Astrocyte of the cerebellum (primary cell): ENCODE measurements around the gene MIA.
"Not testable (repeated sequence)": the region's sequence is repeated elsewhere in the genome, so short reads cannot be mapped to it uniquely, and the experiment has no call there.

Experiments
- DNase-seq: peaks from one replicate; pipeline ENCODE4 v3.0.0-alpha.2; 2011; ENCODE audit warnings: low read depth
- H3K4me3 ChIP-seq: 2 replicates; pipeline ENCODE4 v1.5.1; 2011; ENCODE audit warnings: mild to moderate bottlenecking, low read depth, low read length, moderate library complexity
- in situ Hi-C: cut with HindIII; loops from 2 replicates; pipeline ENCODE4 v1.10.0; 2017; ENCODE audit warnings: low sequenced_read_pairs
- TF ChIP-seq, protein P1 (sequence below): IDR thresholded peaks from 2 replicates; pipeline ENCODE4 v1.5.1; 2012; ENCODE audit warnings: low read length, low read depth, moderate library complexity, mild to moderate bottlenecking; ENCODE audit errors: missing control alignments

Gene MIA

DNA sequence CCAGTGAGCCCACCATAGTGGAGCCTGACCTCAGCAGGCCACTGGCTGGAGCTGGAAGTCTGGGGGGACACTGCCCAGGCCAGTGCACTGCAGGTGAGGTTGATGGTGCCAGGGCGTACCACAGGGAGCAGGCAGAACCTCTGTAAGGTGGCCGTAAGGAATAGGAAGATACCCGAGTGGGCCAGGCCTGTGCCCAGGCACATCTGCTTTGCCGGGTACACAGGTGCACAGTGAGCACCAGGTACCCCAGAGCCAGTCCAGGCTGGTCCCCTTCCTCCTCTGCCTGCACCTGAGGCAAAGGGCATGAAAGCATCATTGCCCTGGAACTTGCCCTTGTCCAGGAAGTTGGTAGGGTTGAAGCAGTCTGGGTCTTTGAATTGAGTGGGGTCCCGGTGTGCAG is 33.2 kb downstream of the MIA start:
- in situ Hi-C loops, result no loop called here
- TF ChIP-seq, protein P1, sequence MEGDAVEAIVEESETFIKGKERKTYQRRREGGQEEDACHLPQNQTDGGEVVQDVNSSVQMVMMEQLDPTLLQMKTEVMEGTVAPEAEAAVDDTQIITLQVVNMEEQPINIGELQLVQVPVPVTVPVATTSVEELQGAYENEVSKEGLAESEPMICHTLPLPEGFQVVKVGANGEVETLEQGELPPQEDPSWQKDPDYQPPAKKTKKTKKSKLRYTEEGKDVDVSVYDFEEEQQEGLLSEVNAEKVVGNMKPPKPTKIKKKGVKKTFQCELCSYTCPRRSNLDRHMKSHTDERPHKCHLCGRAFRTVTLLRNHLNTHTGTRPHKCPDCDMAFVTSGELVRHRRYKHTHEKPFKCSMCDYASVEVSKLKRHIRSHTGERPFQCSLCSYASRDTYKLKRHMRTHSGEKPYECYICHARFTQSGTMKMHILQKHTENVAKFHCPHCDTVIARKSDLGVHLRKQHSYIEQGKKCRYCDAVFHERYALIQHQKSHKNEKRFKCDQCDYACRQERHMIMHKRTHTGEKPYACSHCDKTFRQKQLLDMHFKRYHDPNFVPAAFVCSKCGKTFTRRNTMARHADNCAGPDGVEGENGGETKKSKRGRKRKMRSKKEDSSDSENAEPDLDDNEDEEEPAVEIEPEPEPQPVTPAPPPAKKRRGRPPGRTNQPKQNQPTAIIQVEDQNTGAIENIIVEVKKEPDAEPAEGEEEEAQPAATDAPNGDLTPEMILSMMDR, result no peak
- no peak overlapping the region for H3K4me3 ChIP-seq
- DNase-seq, result no peak

DNA sequence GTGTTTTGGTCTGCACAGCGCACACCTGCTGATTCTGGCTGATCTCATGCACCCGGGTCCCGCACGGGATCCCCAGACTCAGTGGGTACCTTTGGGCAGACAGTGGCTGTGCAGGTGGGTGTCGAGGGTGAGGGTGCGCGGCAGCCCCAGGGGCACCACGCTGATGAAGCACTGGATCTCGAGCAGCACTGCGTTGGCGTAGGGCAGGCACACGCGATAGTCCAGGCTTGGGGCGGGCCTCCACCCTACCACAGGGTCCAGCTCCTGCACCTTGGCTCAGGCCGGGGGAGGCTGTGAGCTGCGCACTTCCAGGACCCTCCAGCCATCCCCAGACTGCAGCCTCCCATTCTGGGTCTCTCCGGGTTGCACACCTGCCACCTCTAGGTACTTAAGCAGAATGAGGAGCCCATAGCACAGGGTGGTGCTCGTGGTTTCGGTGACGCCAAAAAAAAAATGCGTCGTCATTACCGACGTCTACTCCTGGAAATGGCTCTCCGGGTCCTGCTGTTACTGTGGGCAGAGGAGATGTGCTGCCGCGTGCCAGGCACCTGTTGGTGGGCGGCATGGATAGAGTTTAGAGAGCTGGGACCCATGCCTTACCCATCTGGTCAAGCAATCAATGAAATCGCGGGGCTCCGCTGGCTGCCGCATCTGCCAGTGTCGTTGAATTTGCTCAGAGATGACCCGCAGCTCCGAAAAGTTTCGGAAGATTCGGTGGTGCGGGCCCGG is 34.2 kb downstream of the MIA start:
- TF ChIP-seq, protein P1, result no peak
- in situ Hi-C loops, result no loop called here
- H3K4me3 ChIP-seq, result no peak overlapping the region
- DNase-seq, result no peak

DNA sequence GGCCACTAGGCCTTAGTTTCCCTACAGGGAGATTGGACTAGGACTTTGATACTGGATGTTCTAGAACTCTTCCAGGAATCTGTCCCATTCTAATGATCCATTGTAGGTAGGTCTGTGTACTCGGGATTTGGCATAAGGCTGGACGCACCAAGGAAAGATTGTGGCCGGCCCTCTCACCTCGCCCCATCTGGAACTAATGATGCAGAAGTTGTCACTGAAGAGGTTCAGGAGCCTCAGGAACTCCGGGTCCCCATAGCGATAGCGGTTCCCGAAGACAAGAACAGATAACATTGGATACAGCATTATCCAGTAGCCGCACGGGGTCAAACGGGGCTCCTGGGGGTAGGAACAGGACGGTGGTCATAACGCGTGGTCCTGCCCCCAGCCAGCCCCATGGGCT is 34.8 kb downstream of the MIA start:
- in situ Hi-C loops, result no loop called here
- peak overlapping the region; percentile 25 for H3K4me3 ChIP-seq
- TF ChIP-seq, protein P1, result no peak
- DNase-seq, result no peak

DNA sequence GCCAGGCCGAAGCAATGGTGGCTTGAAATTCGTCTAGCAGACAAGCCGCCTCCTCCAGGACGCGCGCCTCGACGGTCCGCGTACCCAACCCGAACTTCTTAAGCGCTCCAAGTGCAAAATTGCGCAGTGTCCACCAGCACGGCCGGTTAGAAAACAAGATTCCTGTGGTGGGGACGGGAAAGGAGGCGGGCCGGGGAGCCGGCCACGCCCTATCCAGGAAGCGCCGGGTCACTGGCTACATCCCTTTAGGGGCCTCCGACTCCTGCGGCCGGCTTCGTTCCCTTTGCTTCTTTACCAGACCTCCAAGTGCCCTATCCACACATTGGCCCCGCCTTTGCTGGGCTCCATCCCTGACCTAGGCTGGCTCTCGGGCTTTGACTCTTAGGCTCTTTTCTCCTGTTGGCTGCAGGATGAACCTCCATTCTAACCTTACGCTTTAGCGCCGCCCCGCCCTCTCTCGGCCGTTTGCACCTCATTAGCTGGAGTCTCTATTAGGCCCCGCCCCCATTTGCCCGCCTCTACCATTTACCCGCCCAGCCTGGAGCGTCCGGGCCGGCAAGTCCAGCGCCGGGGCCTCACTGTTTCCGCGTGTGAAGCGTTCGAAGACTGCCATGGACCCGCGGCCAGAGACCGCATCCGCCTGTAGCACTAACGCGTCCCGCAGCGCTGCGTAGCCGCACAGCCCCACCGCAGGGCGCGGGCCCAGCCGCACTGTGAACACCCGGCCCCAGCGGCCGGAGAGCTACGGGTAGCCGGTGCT is 35.5 kb downstream of the MIA start:
- H3K4me3 ChIP-seq, result peak overlapping the region; percentile 25
- in situ Hi-C loops, DNase-seq: not testable (repeated sequence)

DNA sequence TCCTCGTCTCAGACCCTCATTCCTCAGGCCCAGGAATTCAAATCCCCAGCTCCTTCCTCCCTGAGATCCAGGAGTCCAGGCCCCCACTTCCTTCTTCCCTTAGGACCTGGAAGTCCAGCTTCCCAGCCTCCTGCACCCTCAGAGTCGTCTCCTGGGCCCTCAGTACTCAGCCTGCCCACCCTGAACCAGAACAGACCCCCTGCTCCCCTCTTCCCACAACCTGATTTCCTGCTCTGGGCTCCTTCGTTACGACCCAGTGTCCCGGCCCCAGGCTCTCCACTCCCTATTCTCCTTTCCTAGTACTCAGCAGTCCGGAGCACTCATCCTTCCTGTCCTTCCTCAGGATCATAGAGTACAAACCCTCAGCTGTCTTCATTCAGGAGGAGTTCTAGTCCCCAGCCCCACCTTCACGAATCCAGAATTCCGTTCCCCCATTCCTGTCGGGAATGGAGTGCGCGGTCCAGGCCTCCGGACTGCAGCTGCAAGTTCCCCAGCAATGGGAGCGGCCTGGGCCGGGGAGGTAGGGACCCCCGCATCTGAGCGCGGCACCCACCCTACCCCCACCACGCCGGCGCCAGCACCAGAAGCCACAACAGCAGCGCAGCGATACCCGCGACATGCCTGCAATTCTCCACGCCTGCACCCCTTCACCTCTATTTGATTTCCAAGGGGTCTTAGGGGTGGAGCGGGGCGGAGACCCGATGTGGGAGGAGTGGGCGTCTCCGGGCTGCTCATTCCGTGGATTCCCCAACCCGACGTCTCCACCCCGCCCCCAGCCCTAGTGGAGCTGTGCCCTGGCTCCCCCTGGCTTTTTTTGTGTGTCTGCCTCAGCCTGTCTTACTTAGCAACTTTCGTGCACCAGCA is 36.4 kb downstream of the MIA start:
- no peak overlapping the region for H3K4me3 ChIP-seq
- no peak for DNase-seq
- in situ Hi-C loops, result no loop called here
- TF ChIP-seq, protein P1, result no peak

DNA sequence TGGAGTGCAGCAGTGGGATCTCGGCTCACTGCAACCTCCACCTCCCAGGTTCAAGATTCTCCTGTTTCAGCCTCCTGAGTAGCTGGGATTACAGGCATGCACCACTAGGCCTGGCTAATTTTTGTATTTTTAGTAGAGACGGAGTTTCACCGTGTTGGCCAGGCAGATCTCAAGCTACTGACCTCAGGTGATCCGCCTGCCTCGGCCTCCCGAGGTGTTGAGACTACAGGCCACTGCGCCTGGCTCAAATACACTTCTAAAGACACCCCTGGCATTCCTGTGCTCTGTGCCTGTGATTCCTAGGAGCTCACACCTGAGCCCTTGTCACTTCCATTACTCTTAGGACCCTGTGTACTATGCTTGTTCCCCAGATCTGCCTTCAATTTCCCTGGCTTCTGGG is 37.2 kb downstream of the MIA start:
- H3K4me3 ChIP-seq, DNase-seq, in situ Hi-C loops: not testable (repeated sequence)

DNA sequence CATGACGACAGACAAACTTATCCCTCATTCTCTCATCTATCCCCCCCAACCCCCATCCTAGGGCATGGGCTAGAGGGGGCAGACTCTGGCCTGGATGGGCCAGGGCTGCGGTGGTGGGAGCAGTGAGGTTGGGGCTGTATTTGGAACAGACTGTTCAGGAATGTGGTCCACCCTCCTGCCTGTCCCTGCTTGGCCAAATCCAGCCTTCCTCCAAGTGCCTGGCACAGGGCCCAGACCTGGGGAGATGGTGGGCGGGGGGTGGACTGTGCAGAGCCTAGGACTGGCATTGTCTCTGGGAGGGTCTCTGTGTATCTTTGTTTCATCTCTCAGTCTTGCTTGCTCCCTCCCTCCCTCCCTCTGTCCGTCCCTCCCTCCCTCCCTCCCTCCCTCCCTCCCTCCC is 37.9 kb downstream of the MIA start:
- no peak overlapping the region for H3K4me3 ChIP-seq
- DNase-seq, result no peak
- in situ Hi-C loops, result no loop called here
- TF ChIP-seq, protein P1, result no peak
